Fibroblast of skin of left quadriceps (primary cell): ENCODE results near the gene CCDC78.
"Not testable (repeated sequence)": the region's sequence is repeated elsewhere in the genome, so short reads cannot be mapped to it uniquely, and the experiment has no call there.

Source experiments
- DNase-seq, 2 experiments: peaks; one replicate each; pipeline ENCODE4 v3.0.0-alpha.2; 2013; ENCODE audit warnings: low read depth in 2 of 2

The CCDC78 gene

GRCh38 chr16:694187-694862 is 31.9 kb downstream of the CCDC78 start:
- DNase-seq = no peak

GRCh38 chr16:693766-694165 is 32.5 kb downstream of the CCDC78 start:
- no peak for DNase-seq

DNA sequence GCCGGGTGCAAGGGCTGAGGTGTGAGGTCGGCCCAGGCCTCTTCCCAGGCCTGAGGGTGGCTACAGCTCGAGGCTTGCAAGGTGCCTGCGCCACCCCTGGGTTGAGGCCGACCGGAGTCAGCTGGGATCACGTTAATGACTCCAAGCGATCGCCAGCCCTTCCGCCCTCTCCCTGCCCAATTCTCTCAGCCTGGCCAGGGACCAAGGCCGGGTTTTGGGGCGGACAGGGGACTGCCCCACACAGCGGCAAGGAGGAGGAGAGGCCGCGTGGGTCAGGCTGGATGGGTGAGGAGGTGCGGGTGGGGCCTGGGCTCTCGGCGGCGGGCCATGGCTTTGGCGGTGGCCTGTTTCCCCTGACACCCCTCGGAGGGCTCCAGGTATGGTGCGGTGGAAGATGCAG is 32.9 kb downstream of the CCDC78 start:
- no peak for DNase-seq

DNA sequence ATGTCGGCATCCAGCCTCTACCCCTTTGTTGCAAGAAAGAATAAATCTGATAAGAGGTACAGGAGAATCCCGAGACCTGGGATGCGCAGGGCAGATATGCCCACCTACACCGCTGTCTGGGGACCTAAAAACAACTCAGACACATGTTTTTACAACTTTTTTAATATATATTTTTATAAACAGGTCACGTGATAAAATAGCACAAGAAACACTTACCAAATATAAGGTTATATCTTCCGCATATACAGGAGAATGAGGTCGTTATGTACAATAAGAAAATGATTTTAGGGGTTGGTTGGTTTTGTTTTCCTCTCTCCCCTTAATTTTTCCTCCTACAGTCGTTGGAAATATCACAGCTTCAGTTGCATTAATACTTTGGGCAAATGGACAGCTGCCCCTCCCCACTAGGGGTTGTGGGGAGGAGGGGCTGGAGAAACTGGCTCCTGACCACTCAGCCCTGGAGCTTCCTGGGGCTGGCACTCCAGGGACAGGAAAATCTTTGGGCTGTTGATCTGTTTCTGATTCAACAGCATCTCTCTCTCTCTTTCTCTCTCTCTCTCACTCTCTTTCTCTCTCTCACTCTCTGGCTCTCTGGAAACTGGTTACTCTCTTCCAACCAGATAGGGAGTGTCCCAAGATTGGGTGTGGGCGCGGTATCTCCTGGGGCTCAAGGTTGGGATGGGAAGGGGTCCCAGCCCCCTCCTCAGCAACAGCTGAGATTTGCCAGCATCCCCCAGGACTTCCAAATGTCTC is 33.7 kb downstream of the CCDC78 start:
- no peak for DNase-seq

- DNase-seq = not testable (repeated sequence)
Measured at GRCh38 chr16:691242-691641, 35.0 kb downstream of the CCDC78 start.

DNA sequence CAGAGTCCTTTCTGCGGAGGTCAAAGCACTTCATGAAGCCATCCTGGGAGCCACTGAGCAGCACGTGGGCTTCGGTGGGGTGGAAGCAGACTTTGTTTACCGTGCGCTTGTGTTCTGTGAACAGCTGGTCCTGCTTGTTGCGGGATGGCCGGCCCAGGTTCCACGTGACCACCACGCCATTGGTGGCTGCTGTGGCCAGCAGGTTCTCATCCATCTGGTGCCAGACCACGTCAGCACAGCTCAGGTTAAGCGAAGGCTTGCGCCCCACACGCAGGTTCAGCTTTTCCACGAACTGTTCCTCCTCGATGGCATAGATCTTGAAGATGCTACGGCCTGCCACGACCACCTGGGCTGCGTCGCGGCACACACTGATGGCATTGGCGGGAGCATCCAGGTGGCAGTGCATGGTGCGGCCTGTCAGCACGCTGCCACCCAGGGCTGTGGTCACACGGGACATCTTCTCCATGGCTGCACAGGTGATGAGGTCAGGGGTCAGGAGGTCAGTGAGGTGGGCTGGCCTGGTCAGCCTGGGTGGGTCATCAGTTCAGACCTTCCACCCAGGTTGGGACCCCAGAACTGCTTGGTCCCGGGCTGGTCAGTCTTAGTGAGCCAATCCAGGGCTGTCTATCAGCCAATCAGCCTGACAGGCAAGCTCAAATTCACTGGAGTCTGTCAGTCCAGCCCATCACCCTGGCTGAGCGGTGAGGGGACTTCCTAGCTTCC is 36.9 kb downstream of the CCDC78 start:
- DNase-seq = no peak

DNA sequence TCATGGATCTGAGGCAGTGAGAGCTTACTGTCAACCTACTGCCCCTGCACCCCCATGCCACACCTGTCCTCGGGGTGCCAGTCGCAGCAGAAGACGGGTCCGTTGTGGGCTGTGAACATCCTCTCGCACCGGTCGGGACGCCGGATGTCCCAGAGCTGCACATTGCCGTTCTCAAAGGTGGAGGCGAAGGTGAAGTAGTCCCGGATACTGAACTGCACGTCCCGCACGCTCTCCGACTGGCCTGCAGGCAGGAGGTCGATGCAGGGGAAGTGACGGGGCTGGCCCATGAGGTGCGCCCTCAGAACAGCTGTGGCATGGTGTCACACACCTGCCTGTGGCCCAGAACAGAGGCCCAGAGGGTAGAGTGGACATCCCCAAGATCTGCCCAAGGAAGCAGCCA is 38.7 kb downstream of the CCDC78 start:
- no peak for DNase-seq

DNA sequence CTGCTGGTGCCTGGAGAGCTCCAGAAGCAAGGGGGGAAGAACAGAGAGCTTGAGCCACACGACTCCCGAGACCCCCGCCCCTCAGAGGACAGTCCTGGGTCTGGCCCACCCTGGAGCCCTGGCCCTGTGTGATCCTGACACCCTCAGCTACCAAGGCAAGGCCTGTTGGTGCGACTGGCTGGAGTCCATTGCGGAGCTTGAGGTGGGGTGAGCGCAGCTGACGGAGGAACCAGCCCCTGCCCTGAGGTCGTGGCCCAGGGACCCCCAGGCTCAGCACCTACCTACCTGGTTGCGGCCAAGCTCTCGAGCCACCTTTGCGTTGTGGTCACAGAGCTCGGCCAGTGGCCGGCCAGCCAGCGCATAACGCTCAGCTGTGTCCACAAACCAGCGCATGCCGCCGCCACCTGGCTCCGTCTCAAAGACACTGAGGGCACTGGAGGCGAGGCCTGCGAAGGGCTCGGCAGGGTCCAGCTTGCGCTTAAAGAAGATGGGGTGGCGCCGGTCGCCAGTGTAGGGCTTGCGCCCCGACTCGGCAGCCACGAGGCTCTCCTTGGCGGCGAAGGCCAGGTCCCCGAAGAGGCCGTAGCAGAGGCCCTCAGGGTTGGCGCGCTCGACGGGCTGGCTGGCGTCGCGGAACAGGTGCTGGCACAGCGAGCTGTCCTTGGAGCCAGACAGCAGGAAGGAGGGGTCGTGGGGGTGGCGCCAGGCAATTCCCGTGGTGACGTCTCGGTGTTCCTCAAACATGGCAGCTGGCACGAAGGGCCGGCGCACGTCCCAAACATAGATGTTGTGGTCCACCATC is 39.6 kb downstream of the CCDC78 start:
- no peak for DNase-seq

GRCh38 chr16:685967-686366 is 40.3 kb downstream of the CCDC78 start:
- DNase-seq = no peak

GRCh38 chr16:684961-685696 is 41.1 kb downstream of the CCDC78 start:
- DNase-seq = no peak

GRCh38 chr16:684071-684794 is 42.0 kb downstream of the CCDC78 start, which contains the start of gene JMJD8:
Gene JMJD8, minus strand, starts transcription at chr16:684334. Its CDS starts 15 bp downstream, at chr16:684319.
- peak; percentile 84 to 88 for DNase-seq

DNA sequence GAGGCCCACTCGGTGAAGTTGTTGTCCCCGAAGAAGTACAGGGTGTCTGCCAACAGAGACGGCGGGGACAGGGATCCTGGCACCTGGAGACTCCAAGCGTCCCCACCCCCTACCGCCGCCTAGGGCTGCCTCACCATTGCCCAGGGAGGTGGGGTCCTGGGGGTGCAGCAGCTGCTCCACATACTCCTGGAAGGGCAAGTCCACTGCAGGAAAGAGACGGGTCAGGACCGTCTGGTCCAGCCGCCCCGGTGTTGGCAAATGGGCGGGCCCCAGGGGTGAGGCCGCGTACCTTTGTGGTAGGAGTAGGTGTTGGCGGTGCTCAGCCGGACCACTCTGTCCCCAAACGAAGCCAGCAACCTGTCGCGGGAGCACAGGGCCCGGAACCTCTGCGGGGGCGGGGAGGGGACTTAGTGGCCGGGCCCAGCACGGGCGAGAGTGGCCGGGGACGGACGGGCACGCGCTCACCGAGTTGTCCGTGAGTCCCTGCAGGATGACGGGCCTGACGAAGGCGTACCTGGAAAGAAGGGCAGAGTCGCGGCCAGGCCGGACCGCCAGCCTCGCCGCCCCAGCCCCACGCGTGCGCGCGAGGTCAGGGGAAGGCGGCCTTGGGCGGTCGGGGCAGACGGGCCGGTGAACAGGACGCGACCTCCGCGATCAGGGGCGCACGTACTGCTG is 42.7 kb downstream of the CCDC78 start:
- no peak for DNase-seq

DNA sequence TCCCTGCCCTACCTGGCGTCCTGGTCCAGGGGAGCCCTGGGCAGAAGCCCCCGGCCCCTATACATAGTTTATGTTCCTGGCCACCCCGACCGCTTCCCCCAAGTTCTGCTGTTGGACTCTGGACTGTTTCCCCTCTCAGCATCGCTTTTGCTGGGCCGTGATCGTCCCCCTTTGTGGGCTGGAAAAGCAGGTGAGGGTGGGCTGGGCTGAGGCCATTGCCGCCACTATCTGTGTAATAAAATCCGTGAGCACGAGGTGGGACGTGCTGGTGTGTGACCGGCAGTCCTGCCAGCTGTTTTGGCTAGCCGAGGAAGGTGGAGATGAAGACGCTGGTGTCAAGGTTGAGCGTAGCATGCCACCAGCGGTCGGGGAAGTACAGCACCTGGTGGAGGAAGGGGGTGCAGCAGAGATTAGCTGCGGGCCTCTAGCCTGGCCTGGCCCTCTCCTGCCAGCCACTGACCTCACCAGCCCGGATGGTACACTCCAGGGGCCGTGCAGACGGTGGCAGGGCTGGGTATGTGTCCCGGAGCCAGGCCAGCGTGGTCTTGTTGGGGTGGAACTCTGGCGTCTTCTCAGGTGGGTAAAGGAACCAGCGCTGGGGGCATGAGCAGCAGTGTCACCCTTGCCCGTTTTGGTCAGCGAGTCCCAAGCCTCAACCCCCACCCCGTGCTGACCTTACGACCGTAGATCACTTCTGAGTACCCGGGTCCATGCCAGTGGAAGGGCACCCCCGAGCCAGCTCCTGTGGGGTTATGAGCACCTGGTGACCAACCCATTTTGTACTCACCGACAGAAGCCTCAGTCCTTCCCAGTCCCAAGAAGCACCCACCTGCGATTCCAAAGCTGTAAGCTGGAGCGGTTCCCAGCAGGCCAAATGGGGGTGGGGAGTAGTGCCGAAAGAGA is 43.5 kb downstream of the CCDC78 start:
- DNase-seq = no peak

DNA sequence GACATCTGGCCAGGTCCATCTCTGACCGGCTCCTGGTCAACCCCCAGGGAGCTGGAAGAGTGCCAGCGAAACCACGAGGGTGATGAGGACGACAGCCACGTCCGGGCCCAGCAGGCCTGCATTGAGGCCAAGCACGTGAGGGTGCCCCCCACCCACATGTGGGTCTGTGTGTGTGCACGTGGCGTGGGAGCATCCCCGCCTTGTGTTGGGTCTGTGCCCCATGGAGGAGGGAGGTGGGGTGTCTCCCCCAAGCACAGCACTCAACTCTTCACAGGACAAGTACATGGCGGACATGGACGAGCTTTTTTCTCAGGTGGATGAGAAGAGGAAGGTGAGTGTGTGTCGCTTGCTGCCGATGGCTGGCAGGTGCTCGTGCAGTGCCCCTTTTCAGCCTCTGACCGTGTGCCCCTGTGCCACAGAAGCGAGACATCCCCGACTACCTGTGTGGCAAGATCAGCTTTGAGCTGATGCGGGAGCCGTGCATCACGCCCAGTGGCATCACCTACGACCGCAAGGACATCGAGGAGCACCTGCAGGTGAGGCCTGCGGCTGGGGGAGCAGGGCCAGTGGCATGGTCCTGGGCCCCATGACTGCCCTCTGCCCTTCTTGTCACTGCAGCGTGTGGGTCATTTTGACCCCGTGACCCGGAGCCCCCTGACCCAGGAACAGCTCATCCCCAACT is 44.4 kb downstream of the CCDC78 start:
- DNase-seq = no peak

DNA sequence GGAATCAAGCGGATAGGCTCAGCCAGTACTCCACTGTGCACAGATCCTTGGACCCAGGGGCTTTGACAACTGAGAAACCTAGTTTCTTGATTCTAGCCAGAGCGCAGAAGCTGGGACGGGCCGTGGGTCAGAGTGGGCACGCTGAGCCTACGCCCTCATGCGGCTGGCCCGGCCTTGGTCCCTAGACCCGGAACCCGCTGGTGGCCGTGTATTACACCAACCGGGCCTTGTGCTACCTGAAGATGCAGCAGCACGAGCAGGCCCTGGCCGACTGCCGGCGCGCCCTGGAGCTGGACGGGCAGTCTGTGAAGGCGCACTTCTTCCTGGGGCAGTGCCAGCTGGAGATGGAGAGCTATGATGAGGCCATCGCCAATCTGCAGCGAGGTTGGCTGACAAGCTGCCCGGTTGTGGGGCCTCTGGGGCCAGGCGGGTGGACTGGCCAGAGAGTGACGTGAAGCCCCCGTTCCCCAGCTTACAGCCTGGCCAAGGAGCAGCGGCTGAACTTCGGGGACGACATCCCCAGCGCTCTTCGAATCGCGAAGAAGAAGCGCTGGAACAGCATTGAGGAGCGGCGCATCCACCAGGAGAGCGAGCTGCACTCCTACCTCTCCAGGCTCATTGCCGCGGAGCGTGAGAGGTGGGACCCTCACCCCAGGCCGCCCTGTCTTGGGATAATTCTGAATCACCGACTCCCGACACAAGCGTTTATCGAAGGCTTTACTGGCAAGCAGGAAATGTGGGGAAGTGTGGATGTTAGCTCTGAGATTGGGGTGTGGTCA is 45.1 kb downstream of the CCDC78 start:
- DNase-seq = no peak

DNA sequence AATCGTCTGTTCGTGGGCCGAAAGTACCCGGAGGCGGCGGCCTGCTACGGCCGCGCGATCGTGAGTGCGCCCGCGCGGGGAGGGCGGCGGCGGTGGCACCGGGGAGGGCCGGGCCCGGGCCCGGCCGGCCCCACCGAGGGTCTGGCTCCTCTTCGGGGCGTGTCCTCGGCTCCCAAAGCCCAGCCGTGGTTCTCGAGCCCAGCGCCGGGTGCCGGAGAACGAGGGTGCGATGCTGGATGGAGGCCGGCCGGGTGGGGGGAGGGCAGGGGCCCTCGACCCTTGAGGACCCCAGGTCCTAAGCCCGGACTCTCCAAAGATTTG is 45.7 kb downstream of the CCDC78 start:
- DNase-seq = no peak

GRCh38 chr16:679814-680624 is 46.2 kb downstream of the CCDC78 start, which contains the start of gene STUB1:
Gene STUB1, plus strand, starts transcription at chr16:680410. Its CDS starts 116 bp downstream, at chr16:680526.
- DNase-seq = peak; percentile 62 to 67
